Lower leg skin (tissue), 4 donors: Measurements from ENCODE around the gene SLC66A1. TPM values are rescaled to one million over a fixed set of nuclear protein-coding genes. Genes with fewer than 3 reads are reported as not detected.
A peak's percentile ranks its signal among the peaks of the same experiment; 100 is the strongest.

Experiments used
- DNase-seq, 2 donors: peaks; one replicate each; pipeline ENCODE4 v3.0.0-alpha.2; 2019; ENCODE audit warnings: low spot score in 2 of 2
- H3K4me3 ChIP-seq: fragments of 200-600 bp; sonication (generic); 2 replicates; pipeline ENCODE4 v1.5.1; 2017; ENCODE audit warnings: mild to moderate bottlenecking, low read depth; ENCODE audit not compliant: poor library complexity, severe bottlenecking
- CTCF ChIP-seq, 3 donors: fragments of 450-650 bp; IDR thresholded peaks; one replicate each; pipeline ENCODE4 v1.5.1; 2016; ENCODE audit warnings: antibody characterized with exemption in 3 of 3, mild to moderate bottlenecking in 3 of 3, moderate library complexity in 2 of 3
- POLR2A ChIP-seq, 2 donors: fragments of 450-650 bp; IDR thresholded peaks; one replicate each; pipeline ENCODE4 v1.6.1; 2016 to 2017; ENCODE audit warnings: antibody characterized with exemption in 2 of 2, mild to moderate bottlenecking in 1 of 2, moderate library complexity in 1 of 2
- WGBS, 2 donors: methylation state at CpG; one replicate each; pipeline ENCODE4 v1.1.5; 2018; 5-methylcytosine and 5-hydroxymethylcytosine counted together
- intact Hi-C: fragments of 100-400 bp; cut with DNase I; formaldehyde crosslinking; loops from one replicate; pipeline ENCODE4 v1.15.0; 2023; ENCODE audit warnings: low total_unique reads
- total RNA-seq, 4 donors: library from RNA; depleted of rRNA; stranded (reverse); fragments of >200 nt; gene quantifications; one replicate each; pipeline ENCODE4 v1.1.0, GENCODE V29; 2016

Gene SLC66A1
- total RNA-seq, 4 donors from 2014 or later: 17.9 to 22.4 (median 19.5) TPM

GRCh38 chr1:19310061-19310460, 2.1 kb upstream of the SLC66A1 start:
- H3K4me3 ChIP-seq: no peak overlapping the region
- WGBS, 2 donors: 72 to 83% methylated on average over 7 of the region's 7 CpGs
- no peak for TF ChIP-seq CTCF (IDR thresholded peaks at IDR 0.05)
- no peak for TF ChIP-seq POLR2A (IDR thresholded peaks at IDR 0.05)
- intact Hi-C loops: no loop called here
- no peak for DNase-seq

- intact Hi-C loops: no loop called here
- no peak for DNase-seq
- WGBS, 2 donors: 40% methylated on average over 13 of the region's 13 CpGs
- peak overlapping the region; percentile 73 for H3K4me3 ChIP-seq
- TF ChIP-seq POLR2A (IDR thresholded peaks at IDR 0.05) (no peak), CTCF (IDR thresholded peaks at IDR 0.05) (no peak)
These were observed 1.2 kb upstream of the SLC66A1 start for GRCh38 chr1:19310720-19311502.

GRCh38 chr1:19311503-19311930, 609 bp upstream of the SLC66A1 start:
- 0 to 2% methylated on average over 5 to 16 of the region's 29 CpGs for WGBS, 2 donors
- no peak for DNase-seq
- intact Hi-C loops: no loop called here
- H3K4me3 ChIP-seq: peak overlapping the region; percentile 73
- TF ChIP-seq CTCF (IDR thresholded peaks at IDR 0.05) (no peak), POLR2A (IDR thresholded peaks at IDR 0.05) (no peak)

GRCh38 chr1:19312782-19313635, 883 bp downstream of the SLC66A1 start:
- TF ChIP-seq CTCF (IDR thresholded peaks at IDR 0.05): no peak
- TF ChIP-seq POLR2A (IDR thresholded peaks at IDR 0.05): no peak
- no peak for DNase-seq
- intact Hi-C loops: no loop called here
- peak overlapping the region; percentile 56 for H3K4me3 ChIP-seq
- 43% methylated on average over 20 of the region's 20 CpGs for WGBS, 2 donors

GRCh38 chr1:19313636-19313959, 1.5 kb downstream of the SLC66A1 start:
- no peak overlapping the region for H3K4me3 ChIP-seq
- TF ChIP-seq CTCF (IDR thresholded peaks at IDR 0.05) (no peak), POLR2A (IDR thresholded peaks at IDR 0.05) (no peak)
- WGBS, 2 donors: 66 to 77% methylated on average over 4 of the region's 4 CpGs
- intact Hi-C loops: no loop called here
- DNase-seq: no peak
